ENCODE results near the gene PTPRO. TPM values are rescaled to one million over a fixed set of nuclear protein-coding genes. Genes with fewer than 3 reads are reported as not detected.

PTPRO gene
- total RNA-seq, 1 experiment from 2014 or later = 0.52 TPM

- H2AK5ac ChIP-seq (ENCODE audit: insufficient read length, low read length) = no peak overlapping the region
- H3K79me2 ChIP-seq (ENCODE audit: insufficient read depth, low read length) = no peaks in the 10 kb centered on the region
- H4K5ac ChIP-seq (ENCODE audit: insufficient read length, low read depth, low read length) = no peak overlapping the region
- H2BK120ac ChIP-seq (ENCODE audit: low read depth, low read length, poor library complexity, severe bottlenecking) = no peak overlapping the region
- no peak overlapping the region for H4K91ac ChIP-seq (ENCODE audit: insufficient read length, low read depth, low read length)
- no peaks in the 10 kb centered on the region for H3K4me1 ChIP-seq (ENCODE audit: insufficient read depth, low read length)
- H3K36me3 Mint-ChIP-seq (ENCODE audit: insufficient read depth in 1 of 3, low read depth in 3 of 3) = no peaks in the 10 kb centered on the region
- H3K9me3 ChIP-seq (ENCODE audit: control insufficient read depth, low read depth, low read length) = no peaks in the 10 kb centered on the region
- H3K4ac ChIP-seq (ENCODE audit: low read depth, low read length) = no peak overlapping the region
- no peak overlapping the region for H4K8ac ChIP-seq (replicated peaks; ENCODE audit: insufficient read length, low read depth, low read length)
- no peaks in the 10 kb centered on the region for H3K23me2 ChIP-seq (ENCODE audit: insufficient read length, low read depth, low read length, poor library complexity, severe bottlenecking)
- H3K23ac ChIP-seq (ENCODE audit: insufficient read length, low read depth, low read length) = no peak overlapping the region
- no peak overlapping the region for H3K9ac ChIP-seq (ENCODE audit: extremely low read depth, insufficient read length, low read length)
- no peak overlapping the region for H2BK5ac ChIP-seq (ENCODE audit: insufficient read length, low read length)
- H3K27me3 ChIP-seq (ENCODE audit: insufficient read depth, low read length) = no peaks in the 10 kb centered on the region
- H3K79me1 ChIP-seq (ENCODE audit: insufficient read depth, low read depth, low read length, poor library complexity, severe bottlenecking) = no peaks in the 10 kb centered on the region
- H3K56ac ChIP-seq (ENCODE audit: insufficient read length, low read depth, low read length) = no peak overlapping the region
- no peak overlapping the region for H3K27ac ChIP-seq (ENCODE audit: insufficient read length, low read depth, low read length)
- H2BK20ac ChIP-seq (ENCODE audit: low read depth, low read length, poor library complexity, severe bottlenecking) = no peak overlapping the region
- no peak overlapping the region for H3K4me3 Mint-ChIP-seq
- no peak overlapping the region for H3K27ac Mint-ChIP-seq
- no peak overlapping the region for H3K4me2 ChIP-seq (ENCODE audit: insufficient read depth, insufficient read length, low read length)
- no peaks in the 10 kb centered on the region for H3K4me1 Mint-ChIP-seq
- no CpG with 5 or more reads among the region's 2 CpGs for WGBS (ENCODE audit: extremely low coverage, insufficient read length, low lambda C conversion rate)
- H2BK12ac ChIP-seq (ENCODE audit: insufficient read length, low read depth, low read length) = no peak overlapping the region
- H3K27me3 Mint-ChIP-seq (ENCODE audit: low read depth) = no peaks in the 10 kb centered on the region; the same call in none of the 2 replicates
- H3T11ph ChIP-seq (ENCODE audit: low read length) = no peak overlapping the region
- H2AFZ ChIP-seq (ENCODE audit: low read length) = no peak overlapping the region
- no peak overlapping the region for H2BK15ac ChIP-seq (ENCODE audit: low read depth, low read length)
- no peak overlapping the region for H3K14ac ChIP-seq (ENCODE audit: insufficient read depth, low read length)
- H3K18ac ChIP-seq (ENCODE audit: insufficient read length, low read depth, low read length) = no peak overlapping the region
- DNase-seq = no peak
- H4K20me1 ChIP-seq (ENCODE audit: control insufficient read depth, insufficient read depth, insufficient read length) = no peaks in the 10 kb centered on the region
- no peaks in the 10 kb centered on the region for H3K9me3 Mint-ChIP-seq
- TF ChIP-seq, protein P1, sequence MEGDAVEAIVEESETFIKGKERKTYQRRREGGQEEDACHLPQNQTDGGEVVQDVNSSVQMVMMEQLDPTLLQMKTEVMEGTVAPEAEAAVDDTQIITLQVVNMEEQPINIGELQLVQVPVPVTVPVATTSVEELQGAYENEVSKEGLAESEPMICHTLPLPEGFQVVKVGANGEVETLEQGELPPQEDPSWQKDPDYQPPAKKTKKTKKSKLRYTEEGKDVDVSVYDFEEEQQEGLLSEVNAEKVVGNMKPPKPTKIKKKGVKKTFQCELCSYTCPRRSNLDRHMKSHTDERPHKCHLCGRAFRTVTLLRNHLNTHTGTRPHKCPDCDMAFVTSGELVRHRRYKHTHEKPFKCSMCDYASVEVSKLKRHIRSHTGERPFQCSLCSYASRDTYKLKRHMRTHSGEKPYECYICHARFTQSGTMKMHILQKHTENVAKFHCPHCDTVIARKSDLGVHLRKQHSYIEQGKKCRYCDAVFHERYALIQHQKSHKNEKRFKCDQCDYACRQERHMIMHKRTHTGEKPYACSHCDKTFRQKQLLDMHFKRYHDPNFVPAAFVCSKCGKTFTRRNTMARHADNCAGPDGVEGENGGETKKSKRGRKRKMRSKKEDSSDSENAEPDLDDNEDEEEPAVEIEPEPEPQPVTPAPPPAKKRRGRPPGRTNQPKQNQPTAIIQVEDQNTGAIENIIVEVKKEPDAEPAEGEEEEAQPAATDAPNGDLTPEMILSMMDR (conservative IDR thresholded peaks at IDR 0.05) = no peak
Measured at GRCh38 chr12:15555446-15555845, 233.1 kb downstream of the PTPRO start.

Data from H9 (cell line).